ENCODE results near the gene JAK3. TPM values are rescaled to one million over a fixed set of nuclear protein-coding genes. Genes with fewer than 3 reads are reported as not detected.
A peak's percentile ranks its signal among the peaks of the same experiment; 100 is the strongest.

Gene JAK3
- total RNA-seq, 1 experiment from 2014 or later = 3.3 TPM

GRCh38 chr19:17831419-17831888 is 16.3 kb downstream of the JAK3 start:
- no peak overlapping the region for H4K91ac ChIP-seq (ENCODE audit: insufficient read length, low read depth, low read length)
- DNase-seq = peak; percentile 52
- no peaks in the 10 kb centered on the region for H4K20me1 ChIP-seq (ENCODE audit: control insufficient read depth, insufficient read depth, insufficient read length)
- H3K23ac ChIP-seq (ENCODE audit: insufficient read length, low read depth, low read length) = no peak overlapping the region
- no peak overlapping the region for H2BK12ac ChIP-seq (ENCODE audit: insufficient read length, low read depth, low read length)
- H3K79me2 ChIP-seq (ENCODE audit: insufficient read depth, low read length) = no peaks in the 10 kb centered on the region
- no CpG with 5 or more reads among the region's 25 CpGs for WGBS (ENCODE audit: extremely low coverage, insufficient read length, low lambda C conversion rate)
- no peaks in the 10 kb centered on the region; the same call in 1 of the 2 replicates for H3K4me1 ChIP-seq (ENCODE audit: insufficient read depth, low read length)
- no peak overlapping the region for H3K4ac ChIP-seq (ENCODE audit: low read depth, low read length)
- peak overlapping the region; percentile 74 for H3K4me2 ChIP-seq (ENCODE audit: insufficient read depth, insufficient read length, low read length)
- no peak overlapping the region for H2AFZ ChIP-seq (ENCODE audit: low read length)
- no peak overlapping the region for H2BK120ac ChIP-seq (ENCODE audit: low read depth, low read length, poor library complexity, severe bottlenecking)
- H3K27ac Mint-ChIP-seq = no peak overlapping the region; a peak in 1 of 7 replicates
- peak overlapping the region; percentile 57 to 79 for H3K4me3 Mint-ChIP-seq
- H3K56ac ChIP-seq (ENCODE audit: insufficient read length, low read depth, low read length) = no peak overlapping the region
- H3K9me3 Mint-ChIP-seq = no peaks in the 10 kb centered on the region; a peak in 1 of 5 replicates
- H3K23me2 ChIP-seq (ENCODE audit: insufficient read length, low read depth, low read length, poor library complexity, severe bottlenecking) = peaks cover 8% of the 10 kb centered on the region
- peak overlapping the region; percentile 45 for H3K9ac ChIP-seq (ENCODE audit: extremely low read depth, insufficient read length, low read length)
- no peak overlapping the region for H2BK20ac ChIP-seq (ENCODE audit: low read depth, low read length, poor library complexity, severe bottlenecking)
- H4K5ac ChIP-seq (ENCODE audit: insufficient read length, low read depth, low read length) = no peak overlapping the region
- no peak overlapping the region for H2AK5ac ChIP-seq (ENCODE audit: insufficient read length, low read length)
- TF ChIP-seq CTCF (conservative IDR thresholded peaks at IDR 0.05) = no peak
- H3K36me3 Mint-ChIP-seq (ENCODE audit: insufficient read depth in 1 of 3, low read depth in 3 of 3) = no peaks in the 10 kb centered on the region
- no peak overlapping the region for H2BK15ac ChIP-seq (ENCODE audit: low read depth, low read length)
- peaks cover 18 to 37% of the 10 kb centered on the region in 2 experiments for H3K4me1 Mint-ChIP-seq
- no peaks in the 10 kb centered on the region for H3K79me1 ChIP-seq (ENCODE audit: insufficient read depth, low read depth, low read length, poor library complexity, severe bottlenecking)
- no peaks in the 10 kb centered on the region for H3K9me3 ChIP-seq (ENCODE audit: control insufficient read depth, low read depth, low read length)
- H4K8ac ChIP-seq (replicated peaks; ENCODE audit: insufficient read length, low read depth, low read length) = no peak overlapping the region
- no peaks in the 10 kb centered on the region for H3K27me3 ChIP-seq (ENCODE audit: insufficient read depth, low read length)
- H3T11ph ChIP-seq (ENCODE audit: low read length) = no peak overlapping the region
- no peak overlapping the region for H3K14ac ChIP-seq (ENCODE audit: insufficient read depth, low read length)
- no peak overlapping the region for H3K27ac ChIP-seq (ENCODE audit: insufficient read length, low read depth, low read length)
- H3K18ac ChIP-seq (ENCODE audit: insufficient read length, low read depth, low read length) = no peak overlapping the region
- peaks cover 13% of the 10 kb centered on the region for H3K27me3 Mint-ChIP-seq (ENCODE audit: low read depth)
- no peak overlapping the region for H2BK5ac ChIP-seq (ENCODE audit: insufficient read length, low read length)
